Naive thymus-derived CD4-positive, alpha-beta T cell (primary cell): ENCODE data around the gene FARP1. TPM values are rescaled to one million over a fixed set of nuclear protein-coding genes. Genes with fewer than 3 reads are reported as not detected.

Source experiments
- ATAC-seq: fragments of 150-1000 bp; cut with Tn5 transposase; 2 replicates; pipeline ENCODE4 v1.10.0; 2021; ENCODE audit warnings: mild to moderate bottlenecking, moderate library complexity
- CTCF ChIA-PET: fragments of 350-600 bp; sonication (Branson Sonifier 250); formaldehyde crosslinking; loops from one replicate; lab custom pipeline; 2021; ENCODE audit warnings: antibody characterized with exemption; lab: Charles Lee
- POLR2A ChIA-PET: fragments of 350-600 bp; sonication (Branson Sonifier 250); formaldehyde crosslinking; loops from one replicate; lab custom pipeline; 2021; ENCODE audit warnings: antibody characterized with exemption, inconsistent platforms; lab: Charles Lee
- DNase-seq, 9 donors: peaks; one replicate each; pipeline versions ENCODE4 v3.0.0 to v3.0.0-alpha.2; 2020 to 2022; ENCODE audit warnings: mixed read lengths in 1 of 9
- H3K27ac ChIP-seq: one replicate; pipeline ENCODE4 v1.7.0; 2013; ENCODE audit warnings: mild to moderate bottlenecking, low read depth, low read length, moderate library complexity
- H3K27me3 ChIP-seq, 2 donors: one replicate each; pipeline ENCODE4 v1.7.0; 2013; ENCODE audit warnings: low read length in 2 of 2, mild to moderate bottlenecking in 2 of 2, moderate library complexity in 2 of 2; ENCODE audit not compliant: control insufficient read depth in 2 of 2, insufficient read depth in 2 of 2
- H3K36me3 ChIP-seq, 3 experiments: 1 replicate in 2 of 3; 2 replicates in 1 of 3; pipeline ENCODE4 v1.7.0; 2013; ENCODE audit warnings: low read length in 3 of 3, mild to moderate bottlenecking in 3 of 3, moderate library complexity in 1 of 3; ENCODE audit not compliant: insufficient read depth in 3 of 3, control insufficient read depth in 2 of 3
- H3K4me1 ChIP-seq, 2 donors: one replicate each; pipeline ENCODE4 v1.7.0; 2013; ENCODE audit warnings: low read length in 2 of 2, mild to moderate bottlenecking in 2 of 2, moderate library complexity in 1 of 2; ENCODE audit not compliant: control insufficient read depth in 2 of 2, insufficient read depth in 2 of 2
- H3K4me3 ChIP-seq: 2 replicates; pipeline ENCODE4 v1.7.0; 2013; ENCODE audit warnings: mild to moderate bottlenecking, low read length
- H3K9me3 ChIP-seq, 3 experiments: 1 replicate in 2 of 3; 2 replicates in 1 of 3; pipeline ENCODE4 v1.7.0; 2013; ENCODE audit warnings: low read length in 3 of 3; ENCODE audit not compliant: control insufficient read depth in 2 of 3
- H3K27ac Mint-ChIP-seq, 9 donors: one replicate each; pipeline ENCODE4 v1.8.0; 2020 to 2022; ENCODE audit warnings: mixed read lengths in 9 of 9, mild to moderate bottlenecking in 8 of 9, moderate library complexity in 5 of 9, inconsistent platforms in 2 of 9
- H3K27me3 Mint-ChIP-seq, 5 donors: one replicate each; pipeline ENCODE4 v1.8.0; 2021 to 2022; ENCODE audit warnings: mixed read lengths in 5 of 5, mild to moderate bottlenecking in 1 of 5
- H3K36me3 Mint-ChIP-seq, 5 donors: one replicate each; pipeline ENCODE4 v1.8.0; 2020 to 2022; ENCODE audit warnings: mixed read lengths in 5 of 5, mild to moderate bottlenecking in 3 of 5, inconsistent platforms in 1 of 5
- H3K4me1 Mint-ChIP-seq, 7 donors: one replicate each; pipeline ENCODE4 v1.8.0; 2020 to 2022; ENCODE audit warnings: mixed read lengths in 7 of 7, mild to moderate bottlenecking in 3 of 7, inconsistent platforms in 1 of 7
- H3K4me3 Mint-ChIP-seq, 10 donors: one replicate each; pipeline ENCODE4 v1.8.0; 2020 to 2022; ENCODE audit warnings: mild to moderate bottlenecking in 10 of 10, mixed read lengths in 10 of 10, moderate library complexity in 6 of 10, inconsistent platforms in 2 of 10
- H3K9me3 Mint-ChIP-seq, 11 donors: one replicate each; pipeline ENCODE4 v1.8.0; 2020 to 2022; ENCODE audit warnings: mixed read lengths in 11 of 11, mild to moderate bottlenecking in 4 of 11, inconsistent platforms in 1 of 11, moderate library complexity in 1 of 11
- intact Hi-C, 2 donors: fragments of 100-400 bp; cut with micrococcal nuclease; formaldehyde crosslinking; loops; one replicate each; pipeline ENCODE4 v1.15.1; 2023
- polyA plus RNA-seq, 2 donors: library from polyadenylated mRNA; unstranded; fragments of 300-500 nt; fragmentation: Illumina TruSeq; gene quantifications; one replicate each; pipeline ENCODE4 v1.2.3, GENCODE V29; 2021
- total RNA-seq, 6 experiments: library from RNA in 5 of 6; stranded (reverse) in 5 of 6; gene quantifications; 1 replicate in 5 of 6; 2 replicates in 1 of 6; pipeline ENCODE4 v1.2.3 and lab custom pipeline; 2021 to 2026

Gene FARP1
- total and polyA plus RNA-seq, 7 experiments from 2014 or later, result 0.19 to 1.1 (median 0.60) TPM

DNA sequence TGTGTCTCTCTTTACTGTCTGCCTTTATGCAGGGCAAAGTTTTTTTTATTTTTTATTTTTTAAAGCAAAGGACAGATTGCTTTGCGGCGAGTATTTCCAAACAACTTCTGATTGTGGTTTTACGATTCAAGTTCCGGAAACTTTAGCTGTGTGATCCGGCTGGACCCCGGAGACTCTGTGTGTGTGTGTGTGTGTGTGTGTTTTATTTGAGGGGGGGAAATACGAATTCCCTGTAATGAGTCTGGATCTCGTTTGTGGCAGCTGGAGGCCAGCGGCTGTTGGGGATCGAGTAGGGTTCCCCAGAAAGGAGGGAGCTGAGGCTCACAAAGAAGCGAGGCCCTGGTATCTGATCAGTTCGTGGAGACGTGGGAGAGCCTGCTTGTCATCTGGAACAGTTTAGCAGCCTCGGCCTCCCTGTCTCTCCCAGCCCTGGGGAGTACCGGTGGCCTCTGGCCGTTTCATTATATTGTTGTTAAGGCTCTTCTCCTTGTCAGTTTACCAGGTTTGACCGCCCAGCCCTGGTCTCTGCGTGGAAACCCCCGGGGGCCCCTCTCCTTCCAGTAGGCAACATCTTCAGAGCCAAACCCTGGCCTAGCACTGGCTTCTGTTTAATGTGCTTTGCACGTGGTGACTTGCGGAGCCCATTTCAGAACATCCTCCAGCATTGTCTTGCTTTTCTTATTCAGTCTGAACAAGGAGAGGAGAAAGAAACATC, 1.3 kb downstream of the FARP1 start:
- H3K9me3 Mint-ChIP-seq, result no peaks in the 10 kb centered on the region
- Histone ChIP-seq H3K4me1 (no peaks in the 10 kb centered on the region), H3K27me3 (peaks cover 0 to 6% of the 10 kb centered on the region in 2 donors), H3K9me3 (no peaks in the 10 kb centered on the region), H3K36me3 (no peaks in the 10 kb centered on the region), H3K4me3 (no peak overlapping the region), H3K27ac (no peak overlapping the region)
- H3K4me3 Mint-ChIP-seq, result peak overlapping the region; percentile 36 to 80 (median 68)
- ChIA-PET POLR2A (no interaction called here), CTCF (no interaction called here)
- peaks cover 0 to 19% (median 13%) of the 10 kb centered on the region in 7 donors for H3K4me1 Mint-ChIP-seq
- DNase-seq, result no peak
- intact Hi-C loops, result loop anchor here in 1 of 2 donors (5.0 kb wide), 2 partner anchors 167 to 433 kb away; partner anchors contain the start of gene STK24
- peaks cover 65 to 79% (median 69%) of the 10 kb centered on the region in 5 donors for H3K27me3 Mint-ChIP-seq
- ATAC-seq, result no peak
- H3K27ac Mint-ChIP-seq, result peak overlapping the region in 1 of 9 donors; percentile 53
- no peaks in the 10 kb centered on the region for H3K36me3 Mint-ChIP-seq

DNA sequence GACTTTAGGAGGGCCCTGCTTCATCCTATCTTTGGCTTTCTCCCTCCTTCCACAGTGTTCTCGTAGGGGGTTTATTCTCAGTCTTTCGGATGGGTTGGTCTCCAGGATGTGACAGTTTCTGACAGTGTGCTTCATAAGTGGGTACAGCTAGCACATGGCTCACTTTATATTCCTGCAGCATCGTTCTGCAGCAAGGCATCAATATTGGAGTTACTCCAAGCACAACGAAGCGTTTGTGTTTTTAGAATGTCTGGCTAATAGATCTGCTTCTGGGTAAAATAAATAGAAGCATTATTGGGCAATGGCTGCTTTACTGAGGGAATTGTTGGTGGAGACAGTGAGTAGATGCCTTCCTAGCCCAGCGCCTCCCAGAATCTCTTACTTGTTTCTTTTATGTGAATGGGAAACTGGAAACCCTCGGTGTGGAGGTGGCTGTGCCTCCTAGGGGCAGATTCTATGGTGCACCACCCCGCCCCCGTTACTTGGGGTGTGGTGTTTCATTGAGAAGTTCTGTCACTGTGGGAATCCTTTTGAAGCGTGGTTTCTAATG, 2.0 kb downstream of the FARP1 start:
- peak overlapping the region in 9 of 10 donors; percentile 46 to 80 (median 62) for H3K4me3 Mint-ChIP-seq
- no peaks in the 10 kb centered on the region for H3K36me3 ChIP-seq
- H3K4me3 ChIP-seq, result no peak overlapping the region
- POLR2A ChIA-PET, result no interaction called here
- peaks cover 0 to 6% of the 10 kb centered on the region in 2 donors for H3K27me3 ChIP-seq
- DNase-seq, result no peak
- H3K4me1 ChIP-seq, result no peaks in the 10 kb centered on the region
- CTCF ChIA-PET, result no interaction called here
- peaks cover 60 to 75% (median 64%) of the 10 kb centered on the region in 5 donors for H3K27me3 Mint-ChIP-seq
- no peak overlapping the region for H3K27ac ChIP-seq
- H3K9me3 Mint-ChIP-seq, result no peaks in the 10 kb centered on the region
- H3K4me1 Mint-ChIP-seq, result peaks cover 0 to 19% (median 13%) of the 10 kb centered on the region in 7 donors
- no peak for ATAC-seq
- H3K27ac Mint-ChIP-seq, result no peak overlapping the region
- H3K36me3 Mint-ChIP-seq, result no peaks in the 10 kb centered on the region
- no peaks in the 10 kb centered on the region for H3K9me3 ChIP-seq
- intact Hi-C loops, result loop anchor here in 1 of 2 donors (5.0 kb wide), 2 partner anchors 168 to 432 kb away; partner anchors contain the start of gene STK24

DNA sequence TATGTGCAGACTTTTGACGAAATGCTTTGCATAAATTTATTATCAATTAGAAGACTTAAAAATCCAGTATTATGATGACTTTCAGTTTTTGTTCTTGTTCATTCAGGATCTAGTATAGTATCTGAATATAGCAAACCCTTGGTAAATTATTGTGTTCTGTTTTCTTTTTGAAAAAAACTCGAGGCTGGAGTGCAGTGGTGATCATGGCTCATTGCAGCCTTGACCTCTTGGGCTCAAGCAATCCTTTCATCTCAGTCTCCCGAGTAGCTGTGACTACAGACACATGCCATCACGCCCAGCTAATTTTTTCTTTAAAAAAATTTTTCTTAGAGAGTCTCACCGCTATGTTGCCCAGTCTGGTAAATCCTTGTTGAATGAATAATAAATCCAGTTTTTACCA, 4.6 kb downstream of the FARP1 start:
- no peaks in the 10 kb centered on the region for H3K36me3 Mint-ChIP-seq
- POLR2A ChIA-PET, result no interaction called here
- peaks cover 47 to 75% (median 57%) of the 10 kb centered on the region in 5 donors for H3K27me3 Mint-ChIP-seq
- peaks cover 0 to 12% (median 9%) of the 10 kb centered on the region in 7 donors for H3K4me1 Mint-ChIP-seq
- no peak overlapping the region for H3K27ac ChIP-seq
- DNase-seq (no peak), ATAC-seq (no peak)
- H3K4me1 ChIP-seq, result no peaks in the 10 kb centered on the region
- no peak overlapping the region for H3K27ac Mint-ChIP-seq
- H3K4me3 Mint-ChIP-seq, result no peak overlapping the region
- no peaks in the 10 kb centered on the region for H3K27me3 ChIP-seq
- intact Hi-C loops, result no loop called here
- H3K36me3 ChIP-seq, result no peaks in the 10 kb centered on the region
- H3K9me3 Mint-ChIP-seq, result peaks cover 0 to 4% (median 0%) of the 10 kb centered on the region in 11 donors
- no peaks in the 10 kb centered on the region for H3K9me3 ChIP-seq
- no peak overlapping the region for H3K4me3 ChIP-seq
- CTCF ChIA-PET, result no interaction called here

DNA sequence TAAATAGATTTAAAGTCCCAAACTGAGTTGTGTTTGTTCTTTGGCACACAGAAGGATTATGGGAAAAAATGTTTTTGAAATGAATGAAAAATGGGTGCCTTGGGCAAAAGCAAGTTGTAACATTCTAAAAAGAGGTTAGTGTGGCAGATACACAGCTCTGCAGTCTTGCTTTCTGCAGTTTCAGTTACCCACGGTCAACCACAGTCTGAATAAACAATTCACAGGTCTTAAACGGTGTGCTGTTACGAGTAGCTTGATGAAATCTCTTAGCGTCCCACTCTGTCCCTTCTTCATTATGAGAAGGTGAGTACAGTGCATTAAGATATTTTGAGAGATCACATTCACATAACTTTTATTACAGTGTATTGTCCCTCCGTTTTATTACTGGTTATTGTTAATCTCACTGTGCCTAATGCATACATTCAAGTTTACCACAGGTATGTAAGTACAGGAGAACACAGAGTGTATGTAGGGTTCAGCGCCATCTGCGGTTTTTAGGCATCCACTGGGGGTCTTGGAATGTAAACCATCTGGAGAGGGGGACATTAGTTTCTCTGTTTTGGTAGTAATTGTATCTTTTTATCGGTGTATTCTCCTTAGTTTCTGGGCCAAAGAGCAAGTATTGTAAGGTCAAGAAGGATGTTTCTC, 8.1 kb downstream of the FARP1 start:
- H3K4me1 ChIP-seq, result no peaks in the 10 kb centered on the region
- H3K27ac Mint-ChIP-seq, result no peak overlapping the region
- no peak for DNase-seq
- intact Hi-C loops, result no loop called here
- no peak overlapping the region for H3K27ac ChIP-seq
- no peaks in the 10 kb centered on the region for H3K9me3 ChIP-seq
- ChIA-PET CTCF (no interaction called here), POLR2A (no interaction called here)
- H3K36me3 ChIP-seq, result no peaks in the 10 kb centered on the region
- H3K4me3 Mint-ChIP-seq, result no peak overlapping the region
- no peaks in the 10 kb centered on the region for H3K27me3 ChIP-seq
- H3K4me3 ChIP-seq, result no peak overlapping the region
- no peaks in the 10 kb centered on the region for H3K36me3 Mint-ChIP-seq
- no peak for ATAC-seq
- H3K27me3 Mint-ChIP-seq, result peaks cover 28 to 74% (median 51%) of the 10 kb centered on the region in 5 donors
- H3K4me1 Mint-ChIP-seq, result no peaks in the 10 kb centered on the region
- peaks cover 0 to 4% (median 0%) of the 10 kb centered on the region in 11 donors for H3K9me3 Mint-ChIP-seq

DNA sequence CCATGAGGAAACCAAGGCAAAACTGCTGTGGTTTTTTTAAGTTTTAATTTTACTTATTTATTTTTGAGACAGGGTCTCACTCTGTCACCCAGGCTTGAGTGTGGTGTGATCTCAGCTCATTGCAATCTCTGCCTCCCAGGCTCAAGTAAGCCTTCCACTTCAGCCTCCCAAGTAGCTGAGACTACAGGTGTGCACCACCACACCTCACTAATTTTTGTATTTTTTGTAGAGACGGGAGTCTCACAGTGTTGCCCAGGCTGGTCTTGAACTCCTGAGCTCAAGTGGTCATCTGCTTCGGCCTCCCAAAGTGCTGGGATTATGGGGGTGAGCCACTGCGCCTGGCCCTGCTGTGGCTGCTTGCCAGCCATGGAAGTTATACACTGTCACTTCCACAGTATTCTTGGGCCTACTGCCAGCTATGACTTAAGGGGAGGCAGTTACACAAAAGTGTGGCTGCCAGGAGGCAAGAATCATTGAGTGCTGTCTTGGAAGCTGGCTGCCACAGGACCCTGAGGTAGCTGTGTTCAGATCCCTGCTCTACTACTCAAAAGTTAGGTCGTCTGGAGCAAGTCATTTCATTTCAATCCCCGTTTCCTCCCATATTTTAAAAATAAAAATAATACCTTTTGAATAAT, 12.7 kb downstream of the FARP1 start:
- H3K4me1 Mint-ChIP-seq, result no peaks in the 10 kb centered on the region
- ChIA-PET POLR2A (no interaction called here), CTCF (no interaction called here)
- ATAC-seq (no peak), DNase-seq (no peak)
- peaks cover 0 to 4% (median 0%) of the 10 kb centered on the region in 11 donors for H3K9me3 Mint-ChIP-seq
- Histone ChIP-seq H3K27ac (no peak overlapping the region), H3K4me1 (no peaks in the 10 kb centered on the region), H3K4me3 (no peak overlapping the region), H3K36me3 (no peaks in the 10 kb centered on the region), H3K27me3 (no peaks in the 10 kb centered on the region), H3K9me3 (no peaks in the 10 kb centered on the region)
- H3K27me3 Mint-ChIP-seq, result peaks cover 16 to 48% (median 30%) of the 10 kb centered on the region in 5 donors
- H3K36me3 Mint-ChIP-seq, result no peaks in the 10 kb centered on the region
- intact Hi-C loops, result no loop called here
- H3K27ac Mint-ChIP-seq, result no peak overlapping the region
- no peak overlapping the region for H3K4me3 Mint-ChIP-seq

DNA sequence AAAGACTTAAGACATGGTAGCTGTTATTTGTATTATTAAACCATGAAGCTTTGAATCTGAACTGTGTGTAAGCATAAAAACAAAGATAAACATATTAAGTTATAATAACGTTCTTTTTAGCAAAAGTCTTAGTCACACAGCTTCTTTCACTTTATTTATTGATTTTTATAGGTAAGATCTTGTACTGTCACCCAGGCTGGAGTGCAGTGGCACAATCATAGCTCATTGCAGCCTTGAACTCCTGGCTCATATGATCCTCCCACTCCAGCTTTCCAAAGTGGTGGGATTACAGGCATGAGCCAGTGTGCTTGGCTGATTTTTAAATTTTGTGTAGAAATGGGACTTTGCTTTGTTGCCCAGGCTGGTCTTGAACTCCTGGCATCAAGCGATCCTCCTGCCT, 13.4 kb downstream of the FARP1 start:
- Histone ChIP-seq H3K27ac (no peak overlapping the region), H3K36me3 (no peaks in the 10 kb centered on the region), H3K4me1 (no peaks in the 10 kb centered on the region), H3K4me3 (no peak overlapping the region), H3K27me3 (no peaks in the 10 kb centered on the region), H3K9me3 (no peaks in the 10 kb centered on the region)
- H3K27ac Mint-ChIP-seq, result no peak overlapping the region
- CTCF ChIA-PET, result no interaction called here
- intact Hi-C loops, result no loop called here
- peaks cover 15 to 48% (median 27%) of the 10 kb centered on the region in 5 donors for H3K27me3 Mint-ChIP-seq
- POLR2A ChIA-PET, result no interaction called here
- no peaks in the 10 kb centered on the region for H3K4me1 Mint-ChIP-seq
- no peak for DNase-seq
- no peak overlapping the region for H3K4me3 Mint-ChIP-seq
- no peaks in the 10 kb centered on the region for H3K36me3 Mint-ChIP-seq
- ATAC-seq, result no peak
- peaks cover 0 to 4% (median 0%) of the 10 kb centered on the region in 11 donors for H3K9me3 Mint-ChIP-seq
